ENCODE measurements around the gene SBDS. TPM values are rescaled to one million over a fixed set of nuclear protein-coding genes. Genes with fewer than 3 reads are reported as not detected.
"Not testable (repeated sequence)": the region's sequence is repeated elsewhere in the genome, so short reads cannot be mapped to it uniquely, and the experiment has no call there.

The SBDS gene
- total and polyA plus RNA-seq, 2 experiments from 2014 or later, result 85.1 to 118 TPM

GRCh38 chr7:67033251-67033650 lies 37.9 kb upstream of the SBDS start:
- Histone ChIP-seq H3K4me2 (no peak overlapping the region), H3K36me3 (replicated peaks; ENCODE audit: insufficient read depth, low read depth) (no peaks in the 10 kb centered on the region), H3K79me2 (no peaks in the 10 kb centered on the region), H4K20me1 (ENCODE audit: insufficient read depth, poor library complexity, severe bottlenecking) (no peaks in the 10 kb centered on the region), H3K9me3 (ENCODE audit: low read depth) (no peaks in the 10 kb centered on the region), H3K4me1 (ENCODE audit: insufficient read depth) (no peaks in the 10 kb centered on the region), H3K4me3 (no peak overlapping the region), H3K9me2 (replicated peaks; ENCODE audit: insufficient read depth) (no peaks in the 10 kb centered on the region), H2AFZ (no peak overlapping the region), H3K27me3 (no peaks in the 10 kb centered on the region), H3K27ac (no peak overlapping the region)
- WGBS (ENCODE audit: low lambda C conversion rate, missing lambda C conversion rate), result 86% methylated on average over 5 of the region's 5 CpGs
- no peak for TF ChIP-seq CTCF (IDR thresholded peaks at IDR 0.05; ENCODE audit: poor library complexity)
- TF ChIP-seq EZH2phosphoT487 (IDR thresholded peaks at IDR 0.05; ENCODE audit: low read depth, severe bottlenecking, unreplicated experiment), result no peak
- TF ChIP-seq EZH2 (IDR thresholded peaks at IDR 0.05; ENCODE audit: borderline replicate concordance), result no peak
- no peak for DNase-seq (ENCODE audit: low spot score)

- H3K4me1 ChIP-seq (ENCODE audit: insufficient read depth); H3K79me2 ChIP-seq; H3K27ac ChIP-seq; H3K4me3 ChIP-seq; H2AFZ ChIP-seq; H3K36me3 ChIP-seq (replicated peaks; ENCODE audit: insufficient read depth, low read depth); H3K4me2 ChIP-seq; H3K9me2 ChIP-seq (replicated peaks; ENCODE audit: insufficient read depth); H3K27me3 ChIP-seq; H3K9me3 ChIP-seq (ENCODE audit: low read depth); DNase-seq (ENCODE audit: low spot score); H4K20me1 ChIP-seq (ENCODE audit: insufficient read depth, poor library complexity, severe bottlenecking): not testable (repeated sequence)
- 92% methylated on average over 2 of the region's 2 CpGs for WGBS (ENCODE audit: low lambda C conversion rate, missing lambda C conversion rate)
Observed at GRCh38 chr7:67031685-67032084, 36.3 kb upstream of the SBDS start.

- 48% methylated on average over 1 of the region's 1 CpG for WGBS (ENCODE audit: low lambda C conversion rate, missing lambda C conversion rate)
- H3K4me3 ChIP-seq; DNase-seq (ENCODE audit: low spot score); H3K9me2 ChIP-seq (replicated peaks; ENCODE audit: insufficient read depth); H3K27me3 ChIP-seq; H3K27ac ChIP-seq; H4K20me1 ChIP-seq (ENCODE audit: insufficient read depth, poor library complexity, severe bottlenecking); H3K79me2 ChIP-seq; H3K4me2 ChIP-seq; H3K4me1 ChIP-seq (ENCODE audit: insufficient read depth); H2AFZ ChIP-seq; H3K9me3 ChIP-seq (ENCODE audit: low read depth); H3K36me3 ChIP-seq (replicated peaks; ENCODE audit: insufficient read depth, low read depth): not testable (repeated sequence)
Observed at GRCh38 chr7:67025459-67025858, 30.1 kb upstream of the SBDS start.

GRCh38 chr7:67022511-67022910 lies 27.1 kb upstream of the SBDS start:
- H3K4me3 ChIP-seq, result no peak overlapping the region
- TF ChIP-seq CTCF (IDR thresholded peaks at IDR 0.05; ENCODE audit: poor library complexity), result no peak
- TF ChIP-seq EZH2 (IDR thresholded peaks at IDR 0.05; ENCODE audit: borderline replicate concordance), result no peak
- TF ChIP-seq EZH2phosphoT487 (IDR thresholded peaks at IDR 0.05; ENCODE audit: low read depth, severe bottlenecking, unreplicated experiment), result no peak
- H4K20me1 ChIP-seq (ENCODE audit: insufficient read depth, poor library complexity, severe bottlenecking), result no peaks in the 10 kb centered on the region
- no peak for DNase-seq (ENCODE audit: low spot score)
- H2AFZ ChIP-seq, result no peak overlapping the region
- H3K9me3 ChIP-seq (ENCODE audit: low read depth), result no peaks in the 10 kb centered on the region
- H3K36me3 ChIP-seq (replicated peaks; ENCODE audit: insufficient read depth, low read depth), result no peaks in the 10 kb centered on the region
- 98% methylated on average over 3 of the region's 3 CpGs for WGBS (ENCODE audit: low lambda C conversion rate, missing lambda C conversion rate)
- H3K79me2 ChIP-seq, result no peaks in the 10 kb centered on the region
- H3K4me2 ChIP-seq, result no peak overlapping the region
- H3K4me1 ChIP-seq (ENCODE audit: insufficient read depth), result no peaks in the 10 kb centered on the region
- no peak overlapping the region for H3K27ac ChIP-seq
- no peaks in the 10 kb centered on the region for H3K9me2 ChIP-seq (replicated peaks; ENCODE audit: insufficient read depth)
- H3K27me3 ChIP-seq, result no peaks in the 10 kb centered on the region

- no peaks in the 10 kb centered on the region for H3K79me2 ChIP-seq
- H3K4me2 ChIP-seq, result no peak overlapping the region
- DNase-seq (ENCODE audit: low spot score), result no peak
- no peaks in the 10 kb centered on the region for H3K36me3 ChIP-seq (replicated peaks; ENCODE audit: insufficient read depth, low read depth)
- no peaks in the 10 kb centered on the region for H3K9me3 ChIP-seq (ENCODE audit: low read depth)
- H3K4me3 ChIP-seq, result no peak overlapping the region
- H3K4me1 ChIP-seq (ENCODE audit: insufficient read depth), result no peaks in the 10 kb centered on the region
- H3K27ac ChIP-seq, result no peak overlapping the region
- WGBS (ENCODE audit: low lambda C conversion rate, missing lambda C conversion rate), result 89% methylated on average over 7 of the region's 7 CpGs
- no peak overlapping the region for H2AFZ ChIP-seq
- no peaks in the 10 kb centered on the region for H3K9me2 ChIP-seq (replicated peaks; ENCODE audit: insufficient read depth)
- TF ChIP-seq EZH2phosphoT487 (IDR thresholded peaks at IDR 0.05; ENCODE audit: low read depth, severe bottlenecking, unreplicated experiment) (no peak), EZH2 (IDR thresholded peaks at IDR 0.05; ENCODE audit: borderline replicate concordance) (no peak), CTCF (IDR thresholded peaks at IDR 0.05; ENCODE audit: poor library complexity) (no peak)
- no peaks in the 10 kb centered on the region for H4K20me1 ChIP-seq (ENCODE audit: insufficient read depth, poor library complexity, severe bottlenecking)
- H3K27me3 ChIP-seq, result no peaks in the 10 kb centered on the region
Observed at GRCh38 chr7:67021260-67021659, 25.9 kb upstream of the SBDS start.

All from hepatocyte (in vitro differentiated cells).